ENCODE measurements around the gene PRR3. TPM values are rescaled to one million over a fixed set of nuclear protein-coding genes. Genes with fewer than 3 reads are reported as not detected.

PRR3 gene
- polyA plus RNA-seq, 1 of the 3 experiments (the other 2 are of a cell fraction) = 21.2 TPM

DNA sequence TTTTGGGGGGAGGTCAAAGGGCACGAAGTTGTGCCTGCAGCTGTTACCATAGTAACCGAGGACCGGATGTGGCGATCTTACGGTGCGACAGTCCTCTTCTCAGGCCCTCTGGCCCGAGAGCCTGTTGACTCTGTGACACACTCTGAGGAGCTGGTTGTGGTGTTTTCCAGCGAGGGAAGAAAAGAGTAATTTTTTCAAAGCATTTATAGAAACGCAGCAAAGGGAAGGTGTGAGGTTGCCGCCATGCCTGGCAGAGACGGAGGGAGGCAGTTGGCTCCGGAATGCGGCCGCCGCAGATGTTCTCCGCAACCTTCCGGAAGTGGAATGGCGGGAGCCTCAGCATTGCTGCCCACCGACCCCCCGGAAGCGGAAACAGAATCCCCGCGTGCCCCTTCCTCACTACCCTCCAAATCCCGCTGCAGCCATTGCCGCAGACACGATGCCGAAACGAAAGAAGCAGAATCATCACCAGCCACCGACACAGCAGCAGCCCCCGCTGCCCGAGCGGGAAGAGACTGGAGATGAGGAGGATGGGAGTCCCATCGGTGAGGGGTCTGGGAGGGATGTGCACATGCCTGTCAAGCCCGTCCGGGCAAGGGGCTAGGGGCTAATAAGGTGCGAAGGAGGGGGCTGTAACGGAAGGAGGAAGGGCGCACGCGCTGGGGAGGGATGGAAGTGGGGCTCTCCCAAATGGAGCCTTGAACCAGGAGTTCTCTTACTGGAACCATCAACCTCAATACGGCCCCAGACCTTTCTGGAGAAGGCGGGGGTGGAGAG lies at the start of gene PRR3 (continued):
- TF ChIP-seq, protein P1, sequence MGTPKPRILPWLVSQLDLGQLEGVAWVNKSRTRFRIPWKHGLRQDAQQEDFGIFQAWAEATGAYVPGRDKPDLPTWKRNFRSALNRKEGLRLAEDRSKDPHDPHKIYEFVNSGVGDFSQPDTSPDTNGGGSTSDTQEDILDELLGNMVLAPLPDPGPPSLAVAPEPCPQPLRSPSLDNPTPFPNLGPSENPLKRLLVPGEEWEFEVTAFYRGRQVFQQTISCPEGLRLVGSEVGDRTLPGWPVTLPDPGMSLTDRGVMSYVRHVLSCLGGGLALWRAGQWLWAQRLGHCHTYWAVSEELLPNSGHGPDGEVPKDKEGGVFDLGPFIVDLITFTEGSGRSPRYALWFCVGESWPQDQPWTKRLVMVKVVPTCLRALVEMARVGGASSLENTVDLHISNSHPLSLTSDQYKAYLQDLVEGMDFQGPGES (IDR thresholded peaks at IDR 0.05; ENCODE audit: low read depth, low read length) = no peak
- TF ChIP-seq, protein P2, sequence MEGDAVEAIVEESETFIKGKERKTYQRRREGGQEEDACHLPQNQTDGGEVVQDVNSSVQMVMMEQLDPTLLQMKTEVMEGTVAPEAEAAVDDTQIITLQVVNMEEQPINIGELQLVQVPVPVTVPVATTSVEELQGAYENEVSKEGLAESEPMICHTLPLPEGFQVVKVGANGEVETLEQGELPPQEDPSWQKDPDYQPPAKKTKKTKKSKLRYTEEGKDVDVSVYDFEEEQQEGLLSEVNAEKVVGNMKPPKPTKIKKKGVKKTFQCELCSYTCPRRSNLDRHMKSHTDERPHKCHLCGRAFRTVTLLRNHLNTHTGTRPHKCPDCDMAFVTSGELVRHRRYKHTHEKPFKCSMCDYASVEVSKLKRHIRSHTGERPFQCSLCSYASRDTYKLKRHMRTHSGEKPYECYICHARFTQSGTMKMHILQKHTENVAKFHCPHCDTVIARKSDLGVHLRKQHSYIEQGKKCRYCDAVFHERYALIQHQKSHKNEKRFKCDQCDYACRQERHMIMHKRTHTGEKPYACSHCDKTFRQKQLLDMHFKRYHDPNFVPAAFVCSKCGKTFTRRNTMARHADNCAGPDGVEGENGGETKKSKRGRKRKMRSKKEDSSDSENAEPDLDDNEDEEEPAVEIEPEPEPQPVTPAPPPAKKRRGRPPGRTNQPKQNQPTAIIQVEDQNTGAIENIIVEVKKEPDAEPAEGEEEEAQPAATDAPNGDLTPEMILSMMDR (IDR thresholded peaks at IDR 0.05) = no peak
- TF ChIP-seq, protein P3, sequence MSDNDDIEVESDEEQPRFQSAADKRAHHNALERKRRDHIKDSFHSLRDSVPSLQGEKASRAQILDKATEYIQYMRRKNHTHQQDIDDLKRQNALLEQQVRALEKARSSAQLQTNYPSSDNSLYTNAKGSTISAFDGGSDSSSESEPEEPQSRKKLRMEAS (IDR thresholded peaks at IDR 0.05; ENCODE audit: low read depth) = peak; percentile 99
- TF ChIP-seq RAD21 (IDR thresholded peaks at IDR 0.05; ENCODE audit: low read length) = no peak
- TF ChIP-seq NRF1 (IDR thresholded peaks at IDR 0.05; ENCODE audit: low read depth, low read length) = peak; percentile 31; the same call in 1 of the 2 replicates
- peak; percentile 52; the same call in 1 of the 2 replicates for TF ChIP-seq SIN3A (IDR thresholded peaks at IDR 0.05; ENCODE audit: borderline replicate concordance, low read depth, low read length)
- peak; percentile 81 for TF ChIP-seq TAF1 (IDR thresholded peaks at IDR 0.05; ENCODE audit: borderline replicate concordance, low read depth, low read length)

DNA sequence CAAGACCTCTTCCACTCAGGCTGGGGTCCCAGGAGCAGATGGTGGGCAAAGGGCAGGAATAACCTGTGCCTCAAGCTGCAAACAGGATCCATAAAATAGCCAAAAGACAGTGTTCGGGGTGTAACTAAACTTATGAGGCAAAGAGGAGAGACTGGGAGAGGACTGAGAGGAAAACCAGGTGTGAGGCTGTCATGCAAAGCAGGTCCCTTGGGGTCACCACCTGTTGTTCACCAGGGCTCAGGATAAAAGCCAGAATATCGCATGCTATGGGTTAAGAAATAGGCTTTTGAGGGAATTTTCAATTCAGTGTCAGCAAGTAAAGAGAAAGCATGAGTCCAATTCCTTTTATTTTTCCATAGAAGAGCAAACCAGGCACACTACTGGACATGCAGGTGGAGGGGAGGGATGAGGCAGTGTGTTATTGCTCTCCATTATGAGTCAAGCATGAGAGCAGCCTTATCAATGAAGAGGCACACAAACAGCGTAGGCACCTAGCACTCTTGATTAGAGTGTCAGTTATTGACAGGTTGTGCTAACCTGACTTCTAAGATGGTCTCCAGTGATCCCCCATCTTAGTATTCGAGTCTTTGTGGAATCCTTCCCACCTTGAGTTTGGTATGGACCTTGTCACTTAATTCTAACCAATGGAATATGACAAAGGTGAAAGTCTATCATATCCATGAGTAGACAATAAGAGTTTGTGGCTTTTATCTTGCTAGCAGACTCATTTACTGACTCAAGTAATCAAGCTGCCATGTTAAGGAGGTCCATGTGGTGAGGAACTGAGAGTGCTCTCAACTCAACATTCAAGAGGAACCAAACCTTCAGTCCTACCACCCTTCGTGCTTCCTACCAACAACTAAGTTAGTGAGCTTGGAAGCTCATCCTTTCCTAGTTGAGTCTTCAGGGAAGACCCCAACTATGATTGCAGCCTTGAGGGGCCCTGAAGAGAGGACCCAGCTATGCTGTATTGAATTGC lies 49.0 kb upstream of the PRR3 start:
- POLR2A ChIA-PET = no interaction called here
- no peak overlapping the region for H3K9ac ChIP-seq
- CTCF ChIA-PET = interaction anchor here (0.9 to 2.5 kb wide), 4 partner anchors 14 to 33 kb away, joined by 3 to 15 read pairs (median 6); no protein-coding TSS in a partner anchor
- H3F3A ChIP-seq (replicated peaks; ENCODE audit: insufficient read depth) = peaks cover 4% of the 10 kb centered on the region
- no peak overlapping the region for H3K27ac ChIP-seq (ENCODE audit: low read depth in 2 of 2, low read length in 1 of 2)
- H3K9me3 ChIP-seq = no peaks in the 10 kb centered on the region
- no peaks in the 10 kb centered on the region for H3K27me3 ChIP-seq (ENCODE audit: insufficient read depth)
- 52% methylated on average over 5 of the region's 5 CpGs for WGBS (ENCODE audit: low lambda C conversion rate)
- H3K79me2 ChIP-seq (ENCODE audit: insufficient read depth) = no peaks in the 10 kb centered on the region
- H3K9me2 ChIP-seq = no peaks in the 10 kb centered on the region
- no peak for DNase-seq
- H3K4me1 ChIP-seq (ENCODE audit: control insufficient read depth in 1 of 2, insufficient read depth in 2 of 2, low read depth in 1 of 2, low read length in 1 of 2) = no peaks in the 10 kb centered on the region
- H3K4me3 ChIP-seq (ENCODE audit: low read depth in 2 of 2, low read length in 1 of 2) = no peak overlapping the region
- no peak overlapping the region for H3K4me2 ChIP-seq
- no peaks in the 10 kb centered on the region for H4K20me1 ChIP-seq (ENCODE audit: insufficient read depth)
- H2AFZ ChIP-seq (ENCODE audit: low read depth) = no peak overlapping the region
- H3K36me3 ChIP-seq (replicated peaks in 1 of 2; ENCODE audit: control insufficient read depth in 1 of 2, insufficient read depth in 2 of 2, low read length in 1 of 2) = no peaks in the 10 kb centered on the region
- TF ChIP-seq, protein P4, sequence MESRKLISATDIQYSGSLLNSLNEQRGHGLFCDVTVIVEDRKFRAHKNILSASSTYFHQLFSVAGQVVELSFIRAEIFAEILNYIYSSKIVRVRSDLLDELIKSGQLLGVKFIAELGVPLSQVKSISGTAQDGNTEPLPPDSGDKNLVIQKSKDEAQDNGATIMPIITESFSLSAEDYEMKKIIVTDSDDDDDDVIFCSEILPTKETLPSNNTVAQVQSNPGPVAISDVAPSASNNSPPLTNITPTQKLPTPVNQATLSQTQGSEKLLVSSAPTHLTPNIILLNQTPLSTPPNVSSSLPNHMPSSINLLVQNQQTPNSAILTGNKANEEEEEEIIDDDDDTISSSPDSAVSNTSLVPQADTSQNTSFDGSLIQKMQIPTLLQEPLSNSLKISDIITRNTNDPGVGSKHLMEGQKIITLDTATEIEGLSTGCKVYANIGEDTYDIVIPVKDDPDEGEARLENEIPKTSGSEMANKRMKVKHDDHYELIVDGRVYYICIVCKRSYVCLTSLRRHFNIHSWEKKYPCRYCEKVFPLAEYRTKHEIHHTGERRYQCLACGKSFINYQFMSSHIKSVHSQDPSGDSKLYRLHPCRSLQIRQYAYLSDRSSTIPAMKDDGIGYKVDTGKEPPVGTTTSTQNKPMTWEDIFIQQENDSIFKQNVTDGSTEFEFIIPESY (IDR thresholded peaks at IDR 0.05; ENCODE audit: borderline replicate concordance, low read depth) = no peak
- TF ChIP-seq GATA2 (CRISPR knock-in tag; IDR thresholded peaks at IDR 0.05) (no peak), YY1 (IDR thresholded peaks at IDR 0.05; ENCODE audit: low read depth) (no peak), ELF1 (IDR thresholded peaks at IDR 0.05) (no peak), MXI1 (IDR thresholded peaks at IDR 0.05; ENCODE audit: low read depth, low read length) (no peak), TCF12 (IDR thresholded peaks at IDR 0.05) (no peak), TEAD4 (IDR thresholded peaks at IDR 0.05; ENCODE audit: borderline replicate concordance, insufficient read depth) (no peak), CHD2 (IDR thresholded peaks at IDR 0.05; ENCODE audit: low read length, partially characterized antibody) (no peak), EP300 (IDR thresholded peaks at IDR 0.05; ENCODE audit: borderline replicate concordance in 1 of 2, low read depth in 1 of 2, low read length in 1 of 2) (no peak), EZH2phosphoT487 (IDR thresholded peaks at IDR 0.05; ENCODE audit: borderline replicate concordance, low read depth) (no peak)
- TF ChIP-seq, protein P2 (IDR thresholded peaks at IDR 0.05) = no peak
- TF ChIP-seq, protein P3 (IDR thresholded peaks at IDR 0.05; ENCODE audit: low read depth) = no peak
- TF ChIP-seq, protein P1 (IDR thresholded peaks at IDR 0.05; ENCODE audit: low read depth, low read length) = no peak
